ENCODE results near the gene WNK2. TPM values are rescaled to one million over a fixed set of nuclear protein-coding genes. Genes with fewer than 3 reads are reported as not detected.

Gene WNK2
- total RNA-seq, 1 experiment from 2014 or later = 69.4 TPM

DNA sequence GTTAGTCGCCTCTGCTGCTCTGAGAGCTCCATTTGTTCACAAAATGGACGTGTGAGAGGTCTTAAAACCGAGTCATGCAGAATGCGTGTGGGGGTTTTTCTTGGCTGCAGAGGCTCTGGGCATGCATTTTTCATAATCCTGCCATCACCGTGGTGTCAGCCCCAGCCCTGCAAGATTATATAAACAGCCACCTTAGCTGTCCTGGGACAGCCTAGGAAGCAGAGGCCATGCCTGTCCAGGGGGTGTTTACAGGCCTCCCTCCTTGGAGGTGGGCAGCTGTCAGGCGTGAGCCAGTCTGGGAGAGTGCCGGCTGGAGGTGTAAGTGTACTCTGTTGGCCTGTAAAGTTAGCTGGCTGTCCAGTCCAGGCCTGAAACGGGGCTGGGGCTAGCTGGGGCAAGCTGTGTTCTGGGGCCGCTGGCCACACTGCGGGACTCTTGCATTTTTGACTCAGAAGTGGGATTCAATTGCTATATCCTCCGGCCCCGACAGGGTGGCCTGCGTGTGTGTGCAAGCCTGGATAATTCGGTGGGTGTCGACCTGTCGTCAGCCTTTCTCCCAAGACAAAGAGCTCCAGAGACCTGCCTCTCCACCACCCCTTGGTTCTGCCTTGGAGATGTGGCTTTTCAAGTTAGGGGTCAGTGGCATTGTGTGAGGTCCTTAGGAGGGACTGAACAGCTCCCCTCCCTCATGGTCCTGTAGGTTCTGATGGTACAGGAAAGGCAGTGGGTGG is 2.4 kb downstream of the WNK2 start:
- H3K36me3 Mint-ChIP-seq (ENCODE audit: insufficient read depth in 1 of 3, low read depth in 3 of 3) = peaks cover 0 to 5% (median 0%) of the 10 kb centered on the region in 3 experiments; a peak in 5 of 7 replicates
- Histone ChIP-seq H3K23me2 (ENCODE audit: insufficient read length, low read depth, low read length, poor library complexity, severe bottlenecking) (peaks cover 5% of the 10 kb centered on the region), H3K23ac (ENCODE audit: insufficient read length, low read depth, low read length) (no peak overlapping the region), H3K4me2 (ENCODE audit: insufficient read depth, insufficient read length, low read length) (no peak overlapping the region), H2BK5ac (ENCODE audit: insufficient read length, low read length) (no peak overlapping the region), H4K8ac (replicated peaks; ENCODE audit: insufficient read length, low read depth, low read length) (no peak overlapping the region), H3T11ph (ENCODE audit: low read length) (no peak overlapping the region), H3K4me1 (ENCODE audit: insufficient read depth, low read length) (no peaks in the 10 kb centered on the region), H2AFZ (ENCODE audit: low read length) (no peak overlapping the region), H2AK5ac (ENCODE audit: insufficient read length, low read length) (no peak overlapping the region), H4K20me1 (ENCODE audit: control insufficient read depth, insufficient read depth, insufficient read length) (peaks cover 5% of the 10 kb centered on the region), H2BK120ac (ENCODE audit: low read depth, low read length, poor library complexity, severe bottlenecking) (no peak overlapping the region), H3K56ac (ENCODE audit: insufficient read length, low read depth, low read length) (no peak overlapping the region), H3K27me3 (ENCODE audit: insufficient read depth, low read length) (peaks cover 4% of the 10 kb centered on the region; the same call in 1 of the 2 replicates), H3K79me1 (ENCODE audit: insufficient read depth, low read depth, low read length, poor library complexity, severe bottlenecking) (no peaks in the 10 kb centered on the region), H3K27ac (ENCODE audit: insufficient read length, low read depth, low read length) (no peak overlapping the region), H3K79me2 (ENCODE audit: insufficient read depth, low read length) (no peaks in the 10 kb centered on the region; the same call in 1 of the 2 replicates), H3K9ac (ENCODE audit: extremely low read depth, insufficient read length, low read length) (no peak overlapping the region), H3K14ac (ENCODE audit: insufficient read depth, low read length) (no peak overlapping the region), H4K5ac (ENCODE audit: insufficient read length, low read depth, low read length) (no peak overlapping the region), H2BK12ac (ENCODE audit: insufficient read length, low read depth, low read length) (no peak overlapping the region), H4K91ac (ENCODE audit: insufficient read length, low read depth, low read length) (no peak overlapping the region), H2BK20ac (ENCODE audit: low read depth, low read length, poor library complexity, severe bottlenecking) (no peak overlapping the region), H2BK15ac (ENCODE audit: low read depth, low read length) (no peak overlapping the region), H3K9me3 (ENCODE audit: control insufficient read depth, low read depth, low read length) (no peaks in the 10 kb centered on the region), H3K18ac (ENCODE audit: insufficient read length, low read depth, low read length) (no peak overlapping the region), H3K4ac (ENCODE audit: low read depth, low read length) (no peak overlapping the region)
- H3K27me3 Mint-ChIP-seq (ENCODE audit: low read depth) = peaks cover 36% of the 10 kb centered on the region
- no peak for DNase-seq
- no peaks in the 10 kb centered on the region for H3K9me3 Mint-ChIP-seq
- WGBS (ENCODE audit: extremely low coverage, insufficient read length, low lambda C conversion rate) = no CpG with 5 or more reads among the region's 16 CpGs
- TF ChIP-seq, protein P1, sequence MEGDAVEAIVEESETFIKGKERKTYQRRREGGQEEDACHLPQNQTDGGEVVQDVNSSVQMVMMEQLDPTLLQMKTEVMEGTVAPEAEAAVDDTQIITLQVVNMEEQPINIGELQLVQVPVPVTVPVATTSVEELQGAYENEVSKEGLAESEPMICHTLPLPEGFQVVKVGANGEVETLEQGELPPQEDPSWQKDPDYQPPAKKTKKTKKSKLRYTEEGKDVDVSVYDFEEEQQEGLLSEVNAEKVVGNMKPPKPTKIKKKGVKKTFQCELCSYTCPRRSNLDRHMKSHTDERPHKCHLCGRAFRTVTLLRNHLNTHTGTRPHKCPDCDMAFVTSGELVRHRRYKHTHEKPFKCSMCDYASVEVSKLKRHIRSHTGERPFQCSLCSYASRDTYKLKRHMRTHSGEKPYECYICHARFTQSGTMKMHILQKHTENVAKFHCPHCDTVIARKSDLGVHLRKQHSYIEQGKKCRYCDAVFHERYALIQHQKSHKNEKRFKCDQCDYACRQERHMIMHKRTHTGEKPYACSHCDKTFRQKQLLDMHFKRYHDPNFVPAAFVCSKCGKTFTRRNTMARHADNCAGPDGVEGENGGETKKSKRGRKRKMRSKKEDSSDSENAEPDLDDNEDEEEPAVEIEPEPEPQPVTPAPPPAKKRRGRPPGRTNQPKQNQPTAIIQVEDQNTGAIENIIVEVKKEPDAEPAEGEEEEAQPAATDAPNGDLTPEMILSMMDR (conservative IDR thresholded peaks at IDR 0.05) = no peak
- H3K27ac Mint-ChIP-seq = no peak overlapping the region
- peaks cover 33 to 36% of the 10 kb centered on the region in 2 experiments for H3K4me1 Mint-ChIP-seq
- peak overlapping the region; percentile 59 to 80 for H3K4me3 Mint-ChIP-seq

Data from H9 (cell line).